ENCODE measurements around the gene FAM114A1.

Gene FAM114A1

GRCh38 chr4:38859501-38859900 lies 8.1 kb upstream of the FAM114A1 start:
- no peak for DNase-seq (ENCODE audit: low spot score)

GRCh38 chr4:38860788-38861424 lies 6.7 kb upstream of the FAM114A1 start:
- DNase-seq (ENCODE audit: low spot score) = peak; percentile 37

GRCh38 chr4:38861791-38862190 lies 5.8 kb upstream of the FAM114A1 start:
- no peak for DNase-seq (ENCODE audit: low spot score)

- no peak for DNase-seq (ENCODE audit: low spot score)
These were observed 2.2 kb upstream of the FAM114A1 start for GRCh38 chr4:38865445-38865844.

- no peak for DNase-seq (ENCODE audit: low spot score)
These were observed 581 bp upstream of the FAM114A1 start for GRCh38 chr4:38866973-38867477.

- peak; percentile 57 for DNase-seq (ENCODE audit: low spot score)
These were observed 704 bp downstream of the FAM114A1 start for GRCh38 chr4:38868059-38868960.

GRCh38 chr4:38869511-38869910 lies 1.9 kb downstream of the FAM114A1 start:
- peak; percentile 26 for DNase-seq (ENCODE audit: low spot score)

- peak; percentile 20 for DNase-seq (ENCODE audit: low spot score)
These were observed 2.6 kb downstream of the FAM114A1 start for GRCh38 chr4:38870098-38870808.

- DNase-seq (ENCODE audit: low spot score) = no peak
These were observed 4.0 kb downstream of the FAM114A1 start for GRCh38 chr4:38871593-38871992.

- peak; percentile 60 for DNase-seq (ENCODE audit: low spot score)
These were observed 5.0 kb downstream of the FAM114A1 start for GRCh38 chr4:38872620-38873019.

GRCh38 chr4:38873290-38873944 lies 5.8 kb downstream of the FAM114A1 start:
- no peak for DNase-seq (ENCODE audit: low spot score)

- DNase-seq (ENCODE audit: low spot score) = no peak
These were observed 9.0 kb downstream of the FAM114A1 start for GRCh38 chr4:38876636-38877035.

- no peak for DNase-seq (ENCODE audit: low spot score)
These were observed 16.6 kb downstream of the FAM114A1 start for GRCh38 chr4:38884254-38884653.

GRCh38 chr4:38889143-38889542 lies 21.5 kb downstream of the FAM114A1 start:
- DNase-seq (ENCODE audit: low spot score) = peak; percentile 74

GRCh38 chr4:38891051-38891983 lies 23.7 kb downstream of the FAM114A1 start:
- no peak for DNase-seq (ENCODE audit: low spot score)

- no peak for DNase-seq (ENCODE audit: low spot score)
These were observed 26.8 kb downstream of the FAM114A1 start for GRCh38 chr4:38894322-38894982.

GRCh38 chr4:38896940-38897339 lies 29.3 kb downstream of the FAM114A1 start:
- no peak for DNase-seq (ENCODE audit: low spot score)

GRCh38 chr4:38898245-38898644 lies 30.6 kb downstream of the FAM114A1 start:
- no peak for DNase-seq (ENCODE audit: low spot score)

GRCh38 chr4:38902221-38902620 lies 34.6 kb downstream of the FAM114A1 start:
- DNase-seq (ENCODE audit: low spot score) = no peak

- peak; percentile 18 for DNase-seq (ENCODE audit: low spot score)
These were observed 35.1 kb downstream of the FAM114A1 start for GRCh38 chr4:38902695-38903094.
